Measurements from ENCODE around the gene GRHL1. TPM values are rescaled to one million over a fixed set of nuclear protein-coding genes. Genes with fewer than 3 reads are reported as not detected.
A peak's percentile ranks its signal among the peaks of the same experiment; 100 is the strongest.

Gene GRHL1
- total and polyA plus RNA-seq, 9 of the 15 experiments (the other 6 are each of a cell fraction or from before 2014, with no cell fraction given) = 1.7 to 6.1 (median 4.7) TPM

DNA sequence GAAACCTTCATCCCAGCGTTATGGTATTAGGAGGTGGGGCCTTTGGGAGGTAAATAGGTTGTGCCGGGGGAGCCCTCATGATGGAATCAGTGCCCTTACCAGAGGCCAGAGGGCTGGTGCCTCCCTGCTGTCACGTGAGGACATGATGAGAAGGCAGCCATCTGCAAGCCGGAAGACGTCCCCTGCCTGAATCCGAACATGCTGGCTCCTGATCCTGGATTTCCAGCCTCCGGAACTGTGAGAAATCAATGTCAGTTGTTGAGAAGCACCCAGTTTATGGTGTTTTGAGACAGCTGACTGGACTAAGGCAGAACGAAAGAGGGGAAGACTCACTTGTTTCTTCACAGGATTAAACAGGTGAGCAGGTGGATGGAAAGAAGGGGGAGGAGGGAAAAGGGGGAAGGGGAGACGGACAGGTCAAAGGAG is 78.8 kb downstream of the GRHL1 start (continued):
- TF ChIP-seq, protein P1, sequence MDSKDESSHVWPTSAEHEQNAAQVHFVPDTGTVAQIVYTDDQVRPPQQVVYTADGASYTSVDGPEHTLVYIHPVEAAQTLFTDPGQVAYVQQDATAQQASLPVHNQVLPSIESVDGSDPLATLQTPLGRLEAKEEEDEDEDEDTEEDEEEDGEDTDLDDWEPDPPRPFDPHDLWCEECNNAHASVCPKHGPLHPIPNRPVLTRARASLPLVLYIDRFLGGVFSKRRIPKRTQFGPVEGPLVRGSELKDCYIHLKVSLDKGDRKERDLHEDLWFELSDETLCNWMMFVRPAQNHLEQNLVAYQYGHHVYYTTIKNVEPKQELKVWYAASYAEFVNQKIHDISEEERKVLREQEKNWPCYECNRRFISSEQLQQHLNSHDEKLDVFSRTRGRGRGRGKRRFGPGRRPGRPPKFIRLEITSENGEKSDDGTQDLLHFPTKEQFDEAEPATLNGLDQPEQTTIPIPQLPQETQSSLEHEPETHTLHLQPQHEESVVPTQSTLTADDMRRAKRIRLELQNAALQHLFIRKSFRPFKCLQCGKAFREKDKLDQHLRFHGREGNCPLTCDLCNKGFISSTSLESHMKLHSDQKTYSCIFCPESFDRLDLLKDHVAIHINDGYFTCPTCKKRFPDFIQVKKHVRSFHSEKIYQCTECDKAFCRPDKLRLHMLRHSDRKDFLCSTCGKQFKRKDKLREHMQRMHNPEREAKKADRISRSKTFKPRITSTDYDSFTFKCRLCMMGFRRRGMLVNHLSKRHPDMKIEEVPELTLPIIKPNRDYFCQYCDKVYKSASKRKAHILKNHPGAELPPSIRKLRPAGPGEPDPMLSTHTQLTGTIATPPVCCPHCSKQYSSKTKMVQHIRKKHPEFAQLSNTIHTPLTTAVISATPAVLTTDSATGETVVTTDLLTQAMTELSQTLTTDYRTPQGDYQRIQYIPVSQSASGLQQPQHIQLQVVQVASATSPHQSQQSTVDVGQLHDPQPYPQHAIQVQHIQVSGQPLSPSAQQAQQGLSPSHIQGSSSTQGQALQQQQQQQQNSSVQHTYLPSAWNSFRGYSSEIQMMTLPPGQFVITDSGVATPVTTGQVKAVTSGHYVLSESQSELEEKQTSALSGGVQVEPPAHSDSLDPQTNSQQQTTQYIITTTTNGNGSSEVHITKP (IDR thresholded peaks at IDR 0.05; ENCODE audit: partially characterized antibody) = peak; percentile 33
- TF ChIP-seq, protein P2, sequence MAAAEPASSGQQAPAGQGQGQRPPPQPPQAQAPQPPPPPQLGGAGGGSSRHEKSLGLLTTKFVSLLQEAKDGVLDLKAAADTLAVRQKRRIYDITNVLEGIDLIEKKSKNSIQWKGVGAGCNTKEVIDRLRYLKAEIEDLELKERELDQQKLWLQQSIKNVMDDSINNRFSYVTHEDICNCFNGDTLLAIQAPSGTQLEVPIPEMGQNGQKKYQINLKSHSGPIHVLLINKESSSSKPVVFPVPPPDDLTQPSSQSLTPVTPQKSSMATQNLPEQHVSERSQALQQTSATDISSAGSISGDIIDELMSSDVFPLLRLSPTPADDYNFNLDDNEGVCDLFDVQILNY (CRISPR knock-in tag; IDR thresholded peaks at IDR 0.05) = no peak
- no peak for TF ChIP-seq RFX1 (IDR thresholded peaks at IDR 0.05)
- 0 out of 2 replicates have a peak, but pooled peaks have one; percentile 30 for TF ChIP-seq SUPT5H (IDR thresholded peaks at IDR 0.05)
- no peak for TF ChIP-seq HMG20B (CRISPR knock-in tag; IDR thresholded peaks at IDR 0.05)
- no peak for TF ChIP-seq ZNF586 (CRISPR knock-in tag; conservative IDR thresholded peaks at IDR 0.05)
- TF ChIP-seq FUS (optimal IDR thresholded peaks at IDR 0.05; ENCODE audit: low read depth, low read length) = no peak
- no peak for TF ChIP-seq ZNF316 (IDR thresholded peaks at IDR 0.05)
- no peak for TF ChIP-seq ILF3 (IDR thresholded peaks at IDR 0.05; ENCODE audit: borderline replicate concordance)
- TF ChIP-seq FOXP1 (CRISPR knock-in tag; IDR thresholded peaks at IDR 0.05) = no peak
- TF ChIP-seq, protein P3, sequence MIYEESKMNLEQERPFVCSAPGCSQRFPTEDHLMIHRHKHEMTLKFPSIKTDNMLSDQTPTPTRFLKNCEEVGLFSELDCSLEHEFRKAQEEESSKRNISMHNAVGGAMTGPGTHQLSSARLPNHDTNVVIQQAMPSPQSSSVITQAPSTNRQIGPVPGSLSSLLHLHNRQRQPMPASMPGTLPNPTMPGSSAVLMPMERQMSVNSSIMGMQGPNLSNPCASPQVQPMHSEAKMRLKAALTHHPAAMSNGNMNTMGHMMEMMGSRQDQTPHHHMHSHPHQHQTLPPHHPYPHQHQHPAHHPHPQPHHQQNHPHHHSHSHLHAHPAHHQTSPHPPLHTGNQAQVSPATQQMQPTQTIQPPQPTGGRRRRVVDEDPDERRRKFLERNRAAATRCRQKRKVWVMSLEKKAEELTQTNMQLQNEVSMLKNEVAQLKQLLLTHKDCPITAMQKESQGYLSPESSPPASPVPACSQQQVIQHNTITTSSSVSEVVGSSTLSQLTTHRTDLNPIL (CRISPR knock-in tag; IDR thresholded peaks at IDR 0.05) = no peak
- TF ChIP-seq NCOA6 (IDR thresholded peaks at IDR 0.05) = no peak
- no peak for TF ChIP-seq HNRNPL (IDR thresholded peaks at IDR 0.05; ENCODE audit: low read depth, low read length)
- TF ChIP-seq EGR1 (conservative IDR thresholded peaks at IDR 0.05) = no peak
- no peak for TF ChIP-seq E2F3 (CRISPR knock-in tag; IDR thresholded peaks at IDR 0.05)
- no peak for TF ChIP-seq CHCHD3 (CRISPR knock-in tag; IDR thresholded peaks at IDR 0.05)
- no peak for TF ChIP-seq KLF13 (tag; IDR thresholded peaks at IDR 0.05; ENCODE audit: borderline replicate concordance, low read depth)
- no peak for TF ChIP-seq HDGF (IDR thresholded peaks at IDR 0.05)
- TF ChIP-seq ZBTB8A (IDR thresholded peaks at IDR 0.05; ENCODE audit: partially characterized antibody) = no peak
- TF ChIP-seq, protein P4, sequence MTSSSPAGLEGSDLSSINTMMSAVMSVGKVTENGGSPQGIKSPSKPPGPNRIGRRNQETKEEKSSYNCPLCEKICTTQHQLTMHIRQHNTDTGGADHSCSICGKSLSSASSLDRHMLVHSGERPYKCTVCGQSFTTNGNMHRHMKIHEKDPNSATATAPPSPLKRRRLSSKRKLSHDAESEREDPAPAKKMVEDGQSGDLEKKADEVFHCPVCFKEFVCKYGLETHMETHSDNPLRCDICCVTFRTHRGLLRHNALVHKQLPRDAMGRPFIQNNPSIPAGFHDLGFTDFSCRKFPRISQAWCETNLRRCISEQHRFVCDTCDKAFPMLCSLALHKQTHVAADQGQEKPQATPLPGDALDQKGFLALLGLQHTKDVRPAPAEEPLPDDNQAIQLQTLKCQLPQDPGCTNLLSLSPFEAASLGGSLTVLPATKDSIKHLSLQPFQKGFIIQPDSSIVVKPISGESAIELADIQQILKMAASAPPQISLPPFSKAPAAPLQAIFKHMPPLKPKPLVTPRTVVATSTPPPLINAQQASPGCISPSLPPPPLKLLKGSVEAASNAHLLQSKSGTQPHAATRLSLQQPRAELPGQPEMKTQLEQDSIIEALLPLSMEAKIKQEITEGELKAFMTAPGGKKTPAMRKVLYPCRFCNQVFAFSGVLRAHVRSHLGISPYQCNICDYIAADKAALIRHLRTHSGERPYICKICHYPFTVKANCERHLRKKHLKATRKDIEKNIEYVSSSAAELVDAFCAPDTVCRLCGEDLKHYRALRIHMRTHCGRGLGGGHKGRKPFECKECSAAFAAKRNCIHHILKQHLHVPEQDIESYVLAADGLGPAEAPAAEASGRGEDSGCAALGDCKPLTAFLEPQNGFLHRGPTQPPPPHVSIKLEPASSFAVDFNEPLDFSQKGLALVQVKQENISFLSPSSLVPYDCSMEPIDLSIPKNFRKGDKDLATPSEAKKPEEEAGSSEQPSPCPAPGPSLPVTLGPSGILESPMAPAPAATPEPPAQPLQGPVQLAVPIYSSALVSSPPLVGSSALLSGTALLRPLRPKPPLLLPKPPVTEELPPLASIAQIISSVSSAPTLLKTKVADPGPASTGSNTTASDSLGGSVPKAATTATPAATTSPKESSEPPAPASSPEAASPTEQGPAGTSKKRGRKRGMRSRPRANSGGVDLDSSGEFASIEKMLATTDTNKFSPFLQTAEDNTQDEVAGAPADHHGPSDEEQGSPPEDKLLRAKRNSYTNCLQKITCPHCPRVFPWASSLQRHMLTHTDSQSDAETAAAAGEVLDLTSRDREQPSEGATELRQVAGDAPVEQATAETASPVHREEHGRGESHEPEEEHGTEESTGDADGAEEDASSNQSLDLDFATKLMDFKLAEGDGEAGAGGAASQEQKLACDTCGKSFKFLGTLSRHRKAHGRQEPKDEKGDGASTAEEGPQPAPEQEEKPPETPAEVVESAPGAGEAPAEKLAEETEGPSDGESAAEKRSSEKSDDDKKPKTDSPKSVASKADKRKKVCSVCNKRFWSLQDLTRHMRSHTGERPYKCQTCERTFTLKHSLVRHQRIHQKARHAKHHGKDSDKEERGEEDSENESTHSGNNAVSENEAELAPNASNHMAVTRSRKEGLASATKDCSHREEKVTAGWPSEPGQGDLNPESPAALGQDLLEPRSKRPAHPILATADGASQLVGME (CRISPR knock-in tag; IDR thresholded peaks at IDR 0.05) = no peak
- no peak for TF ChIP-seq MCM3 (IDR thresholded peaks at IDR 0.05)

Measured in K562 (cell line).